ENCODE data around the gene OR10H2. TPM values are rescaled to one million over a fixed set of nuclear protein-coding genes. Genes with fewer than 3 reads are reported as not detected.
"Not testable (repeated sequence)": the region's sequence is repeated elsewhere in the genome, so short reads cannot be mapped to it uniquely, and the experiment has no call there.

Gene OR10H2
- total RNA-seq, 4 donors from 2014 or later, result not detected

DNA sequence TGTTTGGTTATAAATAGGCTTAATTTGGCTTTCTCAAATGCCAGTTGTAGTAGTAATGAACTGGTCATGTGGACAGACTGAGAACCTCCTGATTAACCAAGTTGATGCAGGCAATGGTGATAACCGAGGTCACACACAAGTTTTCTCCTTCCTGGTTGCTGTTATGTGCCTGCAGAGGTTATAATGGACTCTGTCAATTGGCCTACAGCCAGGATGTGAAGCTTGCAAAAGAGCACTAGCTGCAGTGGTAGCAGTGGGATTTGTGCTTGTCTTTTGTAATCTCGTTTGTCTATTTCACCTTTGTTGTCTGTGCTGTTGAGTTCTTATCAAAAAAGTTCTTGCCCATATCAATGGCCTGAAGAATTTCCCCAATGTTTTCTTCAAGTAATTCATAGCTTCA, 30.6 kb downstream of the OR10H2 start:
- DNase-seq, result no peak
- H3K36me3 ChIP-seq, result no peaks in the 10 kb centered on the region
- TF ChIP-seq POLR2A (IDR thresholded peaks at IDR 0.05), result no peak
- H3K4me1 ChIP-seq, result no peaks in the 10 kb centered on the region
- no peak overlapping the region for H3K27ac ChIP-seq
- no peak overlapping the region for H3K4me3 ChIP-seq
- no peaks in the 10 kb centered on the region for H3K9me3 ChIP-seq
- intact Hi-C loops (cut with DNase I; ENCODE audit: low total_unique reads), result no loop called here
- peaks cover 0 to 3% of the 10 kb centered on the region in 2 donors for H3K27me3 ChIP-seq

- Histone ChIP-seq H3K36me3 (no peaks in the 10 kb centered on the region), H3K4me1 (no peaks in the 10 kb centered on the region), H3K27ac (no peak overlapping the region), H3K27me3 (peaks cover 0 to 3% of the 10 kb centered on the region in 2 donors), H3K9me3 (no peaks in the 10 kb centered on the region), H3K4me3 (no peak overlapping the region)
- TF ChIP-seq, protein P1, sequence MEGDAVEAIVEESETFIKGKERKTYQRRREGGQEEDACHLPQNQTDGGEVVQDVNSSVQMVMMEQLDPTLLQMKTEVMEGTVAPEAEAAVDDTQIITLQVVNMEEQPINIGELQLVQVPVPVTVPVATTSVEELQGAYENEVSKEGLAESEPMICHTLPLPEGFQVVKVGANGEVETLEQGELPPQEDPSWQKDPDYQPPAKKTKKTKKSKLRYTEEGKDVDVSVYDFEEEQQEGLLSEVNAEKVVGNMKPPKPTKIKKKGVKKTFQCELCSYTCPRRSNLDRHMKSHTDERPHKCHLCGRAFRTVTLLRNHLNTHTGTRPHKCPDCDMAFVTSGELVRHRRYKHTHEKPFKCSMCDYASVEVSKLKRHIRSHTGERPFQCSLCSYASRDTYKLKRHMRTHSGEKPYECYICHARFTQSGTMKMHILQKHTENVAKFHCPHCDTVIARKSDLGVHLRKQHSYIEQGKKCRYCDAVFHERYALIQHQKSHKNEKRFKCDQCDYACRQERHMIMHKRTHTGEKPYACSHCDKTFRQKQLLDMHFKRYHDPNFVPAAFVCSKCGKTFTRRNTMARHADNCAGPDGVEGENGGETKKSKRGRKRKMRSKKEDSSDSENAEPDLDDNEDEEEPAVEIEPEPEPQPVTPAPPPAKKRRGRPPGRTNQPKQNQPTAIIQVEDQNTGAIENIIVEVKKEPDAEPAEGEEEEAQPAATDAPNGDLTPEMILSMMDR (IDR thresholded peaks at IDR 0.05), result no peak
- TF ChIP-seq POLR2A (IDR thresholded peaks at IDR 0.05), result no peak
- no peak for DNase-seq
- intact Hi-C loops (cut with DNase I; ENCODE audit: low total_unique reads), result no loop called here
These were observed 32.2 kb downstream of the OR10H2 start for GRCh38 chr19:15759962-15760565.

- no peak overlapping the region for H3K27ac ChIP-seq
- no peaks in the 10 kb centered on the region for H3K36me3 ChIP-seq
- no peak for DNase-seq
These were observed 41.8 kb downstream of the OR10H2 start for GRCh38 chr19:15769586-15769985.

GRCh38 chr19:15774159-15774558, 46.3 kb downstream of the OR10H2 start:
- H3K36me3 ChIP-seq; H3K27me3 ChIP-seq; H3K9me3 ChIP-seq; DNase-seq; H3K4me1 ChIP-seq; H3K4me3 ChIP-seq; intact Hi-C loops (cut with DNase I; ENCODE audit: low total_unique reads); H3K27ac ChIP-seq: not testable (repeated sequence)

More at GRCh38 chr19:15769586-15769985, 41.8 kb downstream of the OR10H2 start:
- Histone ChIP-seq H3K27me3 (no peaks in the 10 kb centered on the region), H3K9me3 (no peaks in the 10 kb centered on the region), H3K4me3 (no peak overlapping the region), H3K4me1 (no peaks in the 10 kb centered on the region)
- intact Hi-C loops (cut with DNase I; ENCODE audit: low total_unique reads), result no loop called here
- no peak for TF ChIP-seq POLR2A (IDR thresholded peaks at IDR 0.05)
- TF ChIP-seq, protein P1 (IDR thresholded peaks at IDR 0.05), result no peak

- Histone ChIP-seq H3K36me3 (no peaks in the 10 kb centered on the region), H3K27me3 (no peaks in the 10 kb centered on the region), H3K27ac (no peak overlapping the region), H3K4me1 (peaks cover 0 to 5% of the 10 kb centered on the region in 2 donors), H3K9me3 (no peaks in the 10 kb centered on the region), H3K4me3 (no peak overlapping the region)
- DNase-seq, result no peak
- intact Hi-C loops (cut with DNase I; ENCODE audit: low total_unique reads), result no loop called here
- TF ChIP-seq, protein P1 (IDR thresholded peaks at IDR 0.05), result no peak
- no peak for TF ChIP-seq POLR2A (IDR thresholded peaks at IDR 0.05)
These were observed 47.4 kb downstream of the OR10H2 start for GRCh38 chr19:15775249-15775648.

GRCh38 chr19:15776264-15776663, 48.4 kb downstream of the OR10H2 start:
- no peak for TF ChIP-seq POLR2A (IDR thresholded peaks at IDR 0.05)
- TF ChIP-seq, protein P1 (IDR thresholded peaks at IDR 0.05), result no peak
- peaks cover 0 to 13% of the 10 kb centered on the region in 2 donors for H3K4me1 ChIP-seq
- H3K9me3 ChIP-seq, result no peaks in the 10 kb centered on the region
- no peaks in the 10 kb centered on the region for H3K27me3 ChIP-seq
- H3K36me3 ChIP-seq, result no peaks in the 10 kb centered on the region
- intact Hi-C loops (cut with DNase I; ENCODE audit: low total_unique reads), result no loop called here
- H3K4me3 ChIP-seq, result no peak overlapping the region
- no peak overlapping the region for H3K27ac ChIP-seq
- DNase-seq, result no peak
